WTC11 (cell line): Measurements from ENCODE around the gene CEP295NL. TPM values are rescaled to one million over a fixed set of nuclear protein-coding genes. Genes with fewer than 3 reads are reported as not detected.

Source experiments
- CREM ChIP-seq: sonication (generic); formaldehyde crosslinking; IDR thresholded peaks from 2 replicates; pipeline ENCODE4 v1.8.1; 2022; ENCODE audit warnings: mild to moderate bottlenecking, missing genetic modification reagents, moderate library complexity
- EMX1 ChIP-seq: fragments of 250-450 bp; sonication (Bioruptor Pico); IDR thresholded peaks from 2 replicates; pipeline ENCODE4 v1.8.0; 2021; ENCODE audit warnings: mild to moderate bottlenecking
- FOXK1 ChIP-seq: sonication (generic); formaldehyde crosslinking; IDR thresholded peaks from 2 replicates; pipeline ENCODE4 v1.8.0; 2022; ENCODE audit warnings: mild to moderate bottlenecking, moderate library complexity, missing genetic modification reagents
- GTF2I ChIP-seq: fragments of 250-450 bp; sonication (Bioruptor Pico); conservative IDR thresholded peaks from 2 replicates; pipeline ENCODE4 v1.4.0; 2021; ENCODE audit warnings: mild to moderate bottlenecking
- JAZF1 ChIP-seq: fragments of 250-450 bp; sonication (Bioruptor Pico); IDR thresholded peaks from 2 replicates; pipeline ENCODE4 v1.9.0; 2021; ENCODE audit warnings: moderate library complexity, mild to moderate bottlenecking, inconsistent platforms
- NFE2L1 ChIP-seq: sonication (generic); formaldehyde crosslinking; IDR thresholded peaks from 2 replicates; pipeline ENCODE4 v1.8.1; 2023; ENCODE audit warnings: missing genetic modification reagents
- NFYB ChIP-seq: sonication (generic); formaldehyde crosslinking; conservative IDR thresholded peaks from 2 replicates; pipeline ENCODE4 v1.8.0; 2022; ENCODE audit warnings: low read depth, missing genetic modification reagents
- PRRX2 ChIP-seq: fragments of 250-450 bp; sonication (Bioruptor Pico); IDR thresholded peaks from 2 replicates; pipeline ENCODE4 v1.8.0; 2021; ENCODE audit warnings: mild to moderate bottlenecking
- TEAD4 ChIP-seq: sonication (generic); formaldehyde crosslinking; IDR thresholded peaks from 2 replicates; pipeline ENCODE4 v1.8.0; 2022; ENCODE audit warnings: mild to moderate bottlenecking, missing genetic modification reagents
- ZNF138 ChIP-seq: sonication (generic); formaldehyde crosslinking; conservative IDR thresholded peaks from 2 replicates; pipeline ENCODE4 v1.8.1; 2022; ENCODE audit warnings: mild to moderate bottlenecking, moderate library complexity, missing genetic modification reagents
- ZNF416 ChIP-seq: fragments of 250-450 bp; sonication (Bioruptor Pico); IDR thresholded peaks from 2 replicates; pipeline ENCODE4 v1.9.0; 2021; ENCODE audit warnings: mild to moderate bottlenecking, inconsistent platforms
- ZNF671 ChIP-seq: fragments of 250-450 bp; sonication (Bioruptor Pico); IDR thresholded peaks from 2 replicates; pipeline ENCODE4 v1.8.0; 2021; ENCODE audit warnings: mild to moderate bottlenecking
- total RNA-seq: library from RNA; stranded (reverse); gene quantifications from 3 replicates; pipeline ENCODE4 v1.2.3, GENCODE V29; 2021
- TF ChIP-seq, protein P1 (sequence below): fragments of 250-450 bp; sonication (Bioruptor Pico); IDR thresholded peaks from 2 replicates; pipeline ENCODE4 v2.1.2; 2022; ENCODE audit warnings: mild to moderate bottlenecking, moderate library complexity
- TF ChIP-seq, protein P2 (sequence below): fragments of 250-450 bp; sonication (Bioruptor Pico); IDR thresholded peaks from 2 replicates; pipeline ENCODE4 v1.8.0; 2021; ENCODE audit warnings: mild to moderate bottlenecking
- TF ChIP-seq, protein P3 (sequence below): sonication (generic); formaldehyde crosslinking; IDR thresholded peaks from 2 replicates; pipeline ENCODE4 v1.8.1; 2023; ENCODE audit warnings: mild to moderate bottlenecking, moderate library complexity, missing genetic modification reagents
- TF ChIP-seq, protein P4 (sequence below): sonication (generic); formaldehyde crosslinking; IDR thresholded peaks from 2 replicates; pipeline ENCODE4 v1.8.0; 2023; ENCODE audit warnings: mild to moderate bottlenecking, missing genetic modification reagents
- TF ChIP-seq, protein P5 (sequence below): sonication (generic); formaldehyde crosslinking; IDR thresholded peaks from 2 replicates; pipeline ENCODE4 v1.8.0; 2023; ENCODE audit warnings: missing genetic modification reagents, mild to moderate bottlenecking, borderline replicate concordance
- TF ChIP-seq, protein P6 (sequence below): fragments of 250-450 bp; sonication (Bioruptor Pico); IDR thresholded peaks from 2 replicates; pipeline ENCODE4 v1.9.0; 2021; ENCODE audit warnings: mild to moderate bottlenecking
- TF ChIP-seq, protein P7 (sequence below): sonication (generic); formaldehyde crosslinking; IDR thresholded peaks from 2 replicates; pipeline ENCODE4 v1.8.0; 2022; ENCODE audit warnings: missing genetic modification reagents
- TF ChIP-seq, protein P8 (sequence below): sonication (generic); formaldehyde crosslinking; IDR thresholded peaks from 2 replicates; pipeline ENCODE4 v1.8.1; 2023; ENCODE audit warnings: mild to moderate bottlenecking, missing genetic modification reagents, moderate library complexity
- TF ChIP-seq, protein P9 (sequence below): sonication (generic); formaldehyde crosslinking; IDR thresholded peaks from 2 replicates; pipeline ENCODE4 v1.8.0; 2023; ENCODE audit warnings: missing genetic modification reagents

The CEP295NL gene
- total RNA-seq, 1 experiment from 2014 or later = 0.61 TPM

DNA sequence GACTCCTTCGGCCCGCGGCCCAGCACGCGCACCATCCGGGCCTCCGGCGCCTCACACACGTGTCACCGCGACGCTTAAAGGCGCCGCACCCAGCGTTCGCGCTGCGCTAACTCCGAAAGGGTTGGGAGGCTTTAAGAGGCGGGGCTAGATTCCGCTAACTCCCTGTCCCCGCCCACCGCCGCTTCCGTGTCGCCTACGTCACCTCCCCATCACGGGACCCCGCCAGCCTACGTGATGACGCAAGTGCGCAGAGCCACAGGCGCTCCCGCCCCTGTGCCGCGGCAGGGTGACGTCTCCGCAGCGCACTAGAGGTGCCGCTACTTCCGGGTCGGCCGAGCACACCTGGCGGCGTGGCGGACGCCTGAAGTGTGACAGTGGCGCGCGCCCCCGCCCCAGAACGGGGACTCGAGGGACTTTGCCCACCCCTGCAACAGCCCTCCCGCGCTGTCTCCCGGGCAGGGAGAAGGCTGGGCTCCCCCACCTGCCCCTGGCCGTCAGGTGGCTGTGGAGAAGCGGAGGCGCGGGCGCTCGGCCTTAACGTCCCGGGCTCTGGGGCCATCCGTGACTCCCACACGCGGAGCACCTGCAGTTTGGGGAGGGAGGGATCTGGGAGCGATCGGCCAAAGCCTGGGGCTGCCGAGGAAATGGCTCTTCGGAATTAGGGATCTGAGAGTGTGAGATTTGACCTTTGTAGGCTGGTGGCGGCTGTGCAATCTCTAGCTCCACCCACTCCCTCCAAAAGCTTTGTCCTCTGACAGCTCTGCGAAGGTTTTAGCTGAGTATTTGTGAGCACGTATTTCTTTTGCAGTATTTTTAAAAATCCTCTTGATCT, 62.0 kb downstream of the CEP295NL start, which contains the start of gene USP36 (continued):
- TF ChIP-seq, protein P1, sequence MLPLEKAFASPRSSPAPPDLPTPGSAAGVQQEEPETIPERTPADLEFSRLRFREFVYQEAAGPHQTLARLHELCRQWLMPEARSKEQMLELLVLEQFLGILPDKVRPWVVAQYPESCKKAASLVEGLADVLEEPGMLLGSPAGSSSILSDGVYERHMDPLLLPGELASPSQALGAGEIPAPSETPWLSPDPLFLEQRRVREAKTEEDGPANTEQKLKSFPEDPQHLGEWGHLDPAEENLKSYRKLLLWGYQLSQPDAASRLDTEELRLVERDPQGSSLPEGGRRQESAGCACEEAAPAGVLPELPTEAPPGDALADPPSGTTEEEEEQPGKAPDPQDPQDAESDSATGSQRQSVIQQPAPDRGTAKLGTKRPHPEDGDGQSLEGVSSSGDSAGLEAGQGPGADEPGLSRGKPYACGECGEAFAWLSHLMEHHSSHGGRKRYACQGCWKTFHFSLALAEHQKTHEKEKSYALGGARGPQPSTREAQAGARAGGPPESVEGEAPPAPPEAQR (CRISPR knock-in tag) = no peak
- TF ChIP-seq NFE2L1 (CRISPR knock-in tag) = peak; percentile 62; the same call in 1 of the 2 replicates
- no peak for TF ChIP-seq EMX1 (CRISPR knock-in tag)
- TF ChIP-seq, protein P2, sequence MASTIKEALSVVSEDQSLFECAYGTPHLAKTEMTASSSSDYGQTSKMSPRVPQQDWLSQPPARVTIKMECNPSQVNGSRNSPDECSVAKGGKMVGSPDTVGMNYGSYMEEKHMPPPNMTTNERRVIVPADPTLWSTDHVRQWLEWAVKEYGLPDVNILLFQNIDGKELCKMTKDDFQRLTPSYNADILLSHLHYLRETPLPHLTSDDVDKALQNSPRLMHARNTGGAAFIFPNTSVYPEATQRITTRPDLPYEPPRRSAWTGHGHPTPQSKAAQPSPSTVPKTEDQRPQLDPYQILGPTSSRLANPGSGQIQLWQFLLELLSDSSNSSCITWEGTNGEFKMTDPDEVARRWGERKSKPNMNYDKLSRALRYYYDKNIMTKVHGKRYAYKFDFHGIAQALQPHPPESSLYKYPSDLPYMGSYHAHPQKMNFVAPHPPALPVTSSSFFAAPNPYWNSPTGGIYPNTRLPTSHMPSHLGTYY (CRISPR knock-in tag) = no peak
- no peak for TF ChIP-seq GTF2I (CRISPR knock-in tag)
- peak; percentile 33; the same call in 1 of the 2 replicates for TF ChIP-seq NFYB (CRISPR knock-in tag)
- TF ChIP-seq ZNF671 = no peak
- TF ChIP-seq PRRX2 = no peak
- TF ChIP-seq, protein P3, sequence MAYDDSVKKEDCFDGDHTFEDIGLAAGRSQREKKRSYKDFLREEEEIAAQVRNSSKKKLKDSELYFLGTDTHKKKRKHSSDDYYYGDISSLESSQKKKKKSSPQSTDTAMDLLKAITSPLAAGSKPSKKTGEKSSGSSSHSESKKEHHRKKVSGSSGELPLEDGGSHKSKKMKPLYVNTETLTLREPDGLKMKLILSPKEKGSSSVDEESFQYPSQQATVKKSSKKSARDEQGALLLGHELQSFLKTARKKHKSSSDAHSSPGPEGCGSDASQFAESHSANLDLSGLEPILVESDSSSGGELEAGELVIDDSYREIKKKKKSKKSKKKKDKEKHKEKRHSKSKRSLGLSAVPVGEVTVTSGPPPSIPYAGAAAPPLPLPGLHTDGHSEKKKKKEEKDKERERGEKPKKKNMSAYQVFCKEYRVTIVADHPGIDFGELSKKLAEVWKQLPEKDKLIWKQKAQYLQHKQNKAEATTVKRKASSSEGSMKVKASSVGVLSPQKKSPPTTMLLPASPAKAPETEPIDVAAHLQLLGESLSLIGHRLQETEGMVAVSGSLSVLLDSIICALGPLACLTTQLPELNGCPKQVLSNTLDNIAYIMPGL = peak; percentile 66; the same call in 1 of the 2 replicates
- peak; percentile 94; the same call in 1 of the 2 replicates for TF ChIP-seq FOXK1 (CRISPR knock-in tag)
- TF ChIP-seq ZNF416 = no peak
- TF ChIP-seq, protein P4, sequence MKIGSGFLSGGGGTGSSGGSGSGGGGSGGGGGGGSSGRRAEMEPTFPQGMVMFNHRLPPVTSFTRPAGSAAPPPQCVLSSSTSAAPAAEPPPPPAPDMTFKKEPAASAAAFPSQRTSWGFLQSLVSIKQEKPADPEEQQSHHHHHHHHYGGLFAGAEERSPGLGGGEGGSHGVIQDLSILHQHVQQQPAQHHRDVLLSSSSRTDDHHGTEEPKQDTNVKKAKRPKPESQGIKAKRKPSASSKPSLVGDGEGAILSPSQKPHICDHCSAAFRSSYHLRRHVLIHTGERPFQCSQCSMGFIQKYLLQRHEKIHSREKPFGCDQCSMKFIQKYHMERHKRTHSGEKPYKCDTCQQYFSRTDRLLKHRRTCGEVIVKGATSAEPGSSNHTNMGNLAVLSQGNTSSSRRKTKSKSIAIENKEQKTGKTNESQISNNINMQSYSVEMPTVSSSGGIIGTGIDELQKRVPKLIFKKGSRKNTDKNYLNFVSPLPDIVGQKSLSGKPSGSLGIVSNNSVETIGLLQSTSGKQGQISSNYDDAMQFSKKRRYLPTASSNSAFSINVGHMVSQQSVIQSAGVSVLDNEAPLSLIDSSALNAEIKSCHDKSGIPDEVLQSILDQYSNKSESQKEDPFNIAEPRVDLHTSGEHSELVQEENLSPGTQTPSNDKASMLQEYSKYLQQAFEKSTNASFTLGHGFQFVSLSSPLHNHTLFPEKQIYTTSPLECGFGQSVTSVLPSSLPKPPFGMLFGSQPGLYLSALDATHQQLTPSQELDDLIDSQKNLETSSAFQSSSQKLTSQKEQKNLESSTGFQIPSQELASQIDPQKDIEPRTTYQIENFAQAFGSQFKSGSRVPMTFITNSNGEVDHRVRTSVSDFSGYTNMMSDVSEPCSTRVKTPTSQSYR = 0 out of 2 replicates have a peak, but pooled peaks have one; percentile 3
- TF ChIP-seq, protein P5, sequence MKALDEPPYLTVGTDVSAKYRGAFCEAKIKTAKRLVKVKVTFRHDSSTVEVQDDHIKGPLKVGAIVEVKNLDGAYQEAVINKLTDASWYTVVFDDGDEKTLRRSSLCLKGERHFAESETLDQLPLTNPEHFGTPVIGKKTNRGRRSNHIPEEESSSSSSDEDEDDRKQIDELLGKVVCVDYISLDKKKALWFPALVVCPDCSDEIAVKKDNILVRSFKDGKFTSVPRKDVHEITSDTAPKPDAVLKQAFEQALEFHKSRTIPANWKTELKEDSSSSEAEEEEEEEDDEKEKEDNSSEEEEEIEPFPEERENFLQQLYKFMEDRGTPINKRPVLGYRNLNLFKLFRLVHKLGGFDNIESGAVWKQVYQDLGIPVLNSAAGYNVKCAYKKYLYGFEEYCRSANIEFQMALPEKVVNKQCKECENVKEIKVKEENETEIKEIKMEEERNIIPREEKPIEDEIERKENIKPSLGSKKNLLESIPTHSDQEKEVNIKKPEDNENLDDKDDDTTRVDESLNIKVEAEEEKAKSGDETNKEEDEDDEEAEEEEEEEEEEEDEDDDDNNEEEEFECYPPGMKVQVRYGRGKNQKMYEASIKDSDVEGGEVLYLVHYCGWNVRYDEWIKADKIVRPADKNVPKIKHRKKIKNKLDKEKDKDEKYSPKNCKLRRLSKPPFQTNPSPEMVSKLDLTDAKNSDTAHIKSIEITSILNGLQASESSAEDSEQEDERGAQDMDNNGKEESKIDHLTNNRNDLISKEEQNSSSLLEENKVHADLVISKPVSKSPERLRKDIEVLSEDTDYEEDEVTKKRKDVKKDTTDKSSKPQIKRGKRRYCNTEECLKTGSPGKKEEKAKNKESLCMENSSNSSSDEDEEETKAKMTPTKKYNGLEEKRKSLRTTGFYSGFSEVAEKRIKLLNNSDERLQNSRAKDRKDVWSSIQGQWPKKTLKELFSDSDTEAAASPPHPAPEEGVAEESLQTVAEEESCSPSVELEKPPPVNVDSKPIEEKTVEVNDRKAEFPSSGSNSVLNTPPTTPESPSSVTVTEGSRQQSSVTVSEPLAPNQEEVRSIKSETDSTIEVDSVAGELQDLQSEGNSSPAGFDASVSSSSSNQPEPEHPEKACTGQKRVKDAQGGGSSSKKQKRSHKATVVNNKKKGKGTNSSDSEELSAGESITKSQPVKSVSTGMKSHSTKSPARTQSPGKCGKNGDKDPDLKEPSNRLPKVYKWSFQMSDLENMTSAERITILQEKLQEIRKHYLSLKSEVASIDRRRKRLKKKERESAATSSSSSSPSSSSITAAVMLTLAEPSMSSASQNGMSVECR (CRISPR knock-in tag) = 0 out of 2 replicates have a peak, but pooled peaks have one; percentile 73
- no peak for TF ChIP-seq JAZF1 (CRISPR knock-in tag)
- TF ChIP-seq, protein P6, sequence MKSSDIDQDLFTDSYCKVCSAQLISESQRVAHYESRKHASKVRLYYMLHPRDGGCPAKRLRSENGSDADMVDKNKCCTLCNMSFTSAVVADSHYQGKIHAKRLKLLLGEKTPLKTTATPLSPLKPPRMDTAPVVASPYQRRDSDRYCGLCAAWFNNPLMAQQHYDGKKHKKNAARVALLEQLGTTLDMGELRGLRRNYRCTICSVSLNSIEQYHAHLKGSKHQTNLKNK (CRISPR knock-in tag) = no peak
- no peak for TF ChIP-seq ZNF138
- TF ChIP-seq CREM (CRISPR knock-in tag) = peak; percentile 95
- TF ChIP-seq, protein P7, sequence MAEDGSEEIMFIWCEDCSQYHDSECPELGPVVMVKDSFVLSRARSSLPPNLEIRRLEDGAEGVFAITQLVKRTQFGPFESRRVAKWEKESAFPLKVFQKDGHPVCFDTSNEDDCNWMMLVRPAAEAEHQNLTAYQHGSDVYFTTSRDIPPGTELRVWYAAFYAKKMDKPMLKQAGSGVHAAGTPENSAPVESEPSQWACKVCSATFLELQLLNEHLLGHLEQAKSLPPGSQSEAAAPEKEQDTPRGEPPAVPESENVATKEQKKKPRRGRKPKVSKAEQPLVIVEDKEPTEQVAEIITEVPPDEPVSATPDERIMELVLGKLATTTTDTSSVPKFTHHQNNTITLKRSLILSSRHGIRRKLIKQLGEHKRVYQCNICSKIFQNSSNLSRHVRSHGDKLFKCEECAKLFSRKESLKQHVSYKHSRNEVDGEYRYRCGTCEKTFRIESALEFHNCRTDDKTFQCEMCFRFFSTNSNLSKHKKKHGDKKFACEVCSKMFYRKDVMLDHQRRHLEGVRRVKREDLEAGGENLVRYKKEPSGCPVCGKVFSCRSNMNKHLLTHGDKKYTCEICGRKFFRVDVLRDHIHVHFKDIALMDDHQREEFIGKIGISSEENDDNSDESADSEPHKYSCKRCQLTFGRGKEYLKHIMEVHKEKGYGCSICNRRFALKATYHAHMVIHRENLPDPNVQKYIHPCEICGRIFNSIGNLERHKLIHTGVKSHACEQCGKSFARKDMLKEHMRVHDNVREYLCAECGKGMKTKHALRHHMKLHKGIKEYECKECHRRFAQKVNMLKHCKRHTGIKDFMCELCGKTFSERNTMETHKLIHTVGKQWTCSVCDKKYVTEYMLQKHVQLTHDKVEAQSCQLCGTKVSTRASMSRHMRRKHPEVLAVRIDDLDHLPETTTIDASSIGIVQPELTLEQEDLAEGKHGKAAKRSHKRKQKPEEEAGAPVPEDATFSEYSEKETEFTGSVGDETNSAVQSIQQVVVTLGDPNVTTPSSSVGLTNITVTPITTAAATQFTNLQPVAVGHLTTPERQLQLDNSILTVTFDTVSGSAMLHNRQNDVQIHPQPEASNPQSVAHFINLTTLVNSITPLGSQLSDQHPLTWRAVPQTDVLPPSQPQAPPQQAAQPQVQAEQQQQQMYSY = no peak
- TF ChIP-seq TEAD4 (CRISPR knock-in tag) = no peak
- TF ChIP-seq, protein P8, sequence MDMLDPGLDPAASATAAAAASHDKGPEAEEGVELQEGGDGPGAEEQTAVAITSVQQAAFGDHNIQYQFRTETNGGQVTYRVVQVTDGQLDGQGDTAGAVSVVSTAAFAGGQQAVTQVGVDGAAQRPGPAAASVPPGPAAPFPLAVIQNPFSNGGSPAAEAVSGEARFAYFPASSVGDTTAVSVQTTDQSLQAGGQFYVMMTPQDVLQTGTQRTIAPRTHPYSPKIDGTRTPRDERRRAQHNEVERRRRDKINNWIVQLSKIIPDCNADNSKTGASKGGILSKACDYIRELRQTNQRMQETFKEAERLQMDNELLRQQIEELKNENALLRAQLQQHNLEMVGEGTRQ (CRISPR knock-in tag) = peak; percentile 92
- TF ChIP-seq, protein P9, sequence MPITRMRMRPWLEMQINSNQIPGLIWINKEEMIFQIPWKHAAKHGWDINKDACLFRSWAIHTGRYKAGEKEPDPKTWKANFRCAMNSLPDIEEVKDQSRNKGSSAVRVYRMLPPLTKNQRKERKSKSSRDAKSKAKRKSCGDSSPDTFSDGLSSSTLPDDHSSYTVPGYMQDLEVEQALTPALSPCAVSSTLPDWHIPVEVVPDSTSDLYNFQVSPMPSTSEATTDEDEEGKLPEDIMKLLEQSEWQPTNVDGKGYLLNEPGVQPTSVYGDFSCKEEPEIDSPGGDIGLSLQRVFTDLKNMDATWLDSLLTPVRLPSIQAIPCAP (CRISPR knock-in tag) = no peak
